HG02840 (cell line): Measurements from ENCODE around the gene XIRP2.
"Not testable (repeated sequence)": the region's sequence is repeated elsewhere in the genome, so short reads cannot be mapped to it uniquely, and the experiment has no call there.

ENCODE experiments used
- ATAC-seq: cut with Tn5 transposase; IDR thresholded peaks from one replicate; pipeline ENCODE4 v1.9.1; 2021; ENCODE audit warnings: mild to moderate bottlenecking, moderate library complexity, moderate number of reproducible peaks; ENCODE audit not compliant: unreplicated experiment, low FRiP score

Gene XIRP2

GRCh38 chr2:167017021-167017420 lies 128.7 kb downstream of the XIRP2 start:
- no peak for ATAC-seq

- ATAC-seq = no peak
Measured at GRCh38 chr2:167018590-167018989, 130.3 kb downstream of the XIRP2 start.

GRCh38 chr2:167028503-167028902 lies 140.2 kb downstream of the XIRP2 start:
- no peak for ATAC-seq

- not testable (repeated sequence) for ATAC-seq
Measured at GRCh38 chr2:167034976-167035375, 146.7 kb downstream of the XIRP2 start.

- no peak for ATAC-seq
Measured at GRCh38 chr2:167048829-167049228, 160.5 kb downstream of the XIRP2 start.

- ATAC-seq = no peak
Measured at GRCh38 chr2:167049659-167050058, 161.4 kb downstream of the XIRP2 start.

- ATAC-seq = no peak
Measured at GRCh38 chr2:167052825-167053224, 164.5 kb downstream of the XIRP2 start.

- no peak for ATAC-seq
Measured at GRCh38 chr2:167054881-167055280, 166.6 kb downstream of the XIRP2 start.

- ATAC-seq = no peak
Measured at GRCh38 chr2:167057446-167057845, 169.2 kb downstream of the XIRP2 start.

GRCh38 chr2:167059173-167059572 lies 170.9 kb downstream of the XIRP2 start:
- no peak for ATAC-seq

- ATAC-seq = no peak
Measured at GRCh38 chr2:167069855-167070254, 181.6 kb downstream of the XIRP2 start.

- ATAC-seq = not testable (repeated sequence)
Measured at GRCh38 chr2:167075708-167076107, 187.4 kb downstream of the XIRP2 start.

GRCh38 chr2:167098931-167099330 lies 210.7 kb downstream of the XIRP2 start:
- ATAC-seq = not testable (repeated sequence)

GRCh38 chr2:167100506-167100905 lies 212.2 kb downstream of the XIRP2 start:
- ATAC-seq = no peak

GRCh38 chr2:167103028-167103756 lies 214.9 kb downstream of the XIRP2 start:
- ATAC-seq = no peak

GRCh38 chr2:167103757-167104133 lies 215.5 kb downstream of the XIRP2 start:
- no peak for ATAC-seq

GRCh38 chr2:167104691-167105090 lies 216.4 kb downstream of the XIRP2 start:
- ATAC-seq = no peak

- not testable (repeated sequence) for ATAC-seq
Measured at GRCh38 chr2:167109682-167110081, 221.4 kb downstream of the XIRP2 start.

- ATAC-seq = no peak
Measured at GRCh38 chr2:167110345-167110744, 222.1 kb downstream of the XIRP2 start.

GRCh38 chr2:167114018-167114417 lies 225.7 kb downstream of the XIRP2 start:
- no peak for ATAC-seq

GRCh38 chr2:167115541-167115940 lies 227.3 kb downstream of the XIRP2 start:
- no peak for ATAC-seq

GRCh38 chr2:167122389-167122788 lies 234.1 kb downstream of the XIRP2 start:
- ATAC-seq = no peak

- ATAC-seq = no peak
Measured at GRCh38 chr2:167126165-167126564, 237.9 kb downstream of the XIRP2 start.
